Stimulated activated CD4-positive, alpha-beta T cell treated with anti-CD3 and anti-CD28 coated beads, TNF-alpha, amount 100 ng/mL, for 48 hours (primary cell): Measurements from ENCODE around the gene ARHGAP26.

Experiments
- DNase-seq, 3 donors: peaks; one replicate each; pipeline ENCODE4 v3.0.0-alpha.2; 2020; ENCODE audit warnings: low read depth in 3 of 3

The ARHGAP26 gene

GRCh38 chr5:143161885-143162540, 391.8 kb downstream of the ARHGAP26 start:
- no peak for DNase-seq

GRCh38 chr5:143162810-143163209, 392.6 kb downstream of the ARHGAP26 start:
- no peak for DNase-seq

GRCh38 chr5:143164557-143164956, 394.4 kb downstream of the ARHGAP26 start:
- no peak for DNase-seq

GRCh38 chr5:143165049-143165880, 395.1 kb downstream of the ARHGAP26 start:
- DNase-seq, result no peak

- DNase-seq, result no peak
These were observed 395.9 kb downstream of the ARHGAP26 start for GRCh38 chr5:143166090-143166489.

GRCh38 chr5:143166661-143167420, 396.7 kb downstream of the ARHGAP26 start:
- no peak for DNase-seq

GRCh38 chr5:143168171-143168741, 398.1 kb downstream of the ARHGAP26 start:
- DNase-seq, result no peak

GRCh38 chr5:143168921-143169810, 399.0 kb downstream of the ARHGAP26 start:
- DNase-seq, result no peak

GRCh38 chr5:143170104-143170503, 399.9 kb downstream of the ARHGAP26 start:
- no peak for DNase-seq

- DNase-seq, result no peak
These were observed 400.8 kb downstream of the ARHGAP26 start for GRCh38 chr5:143170977-143171376.

- DNase-seq, result no peak
These were observed 402.6 kb downstream of the ARHGAP26 start for GRCh38 chr5:143172739-143173138.

GRCh38 chr5:143173139-143173889, 403.1 kb downstream of the ARHGAP26 start:
- DNase-seq, result no peak

- no peak for DNase-seq
These were observed 404.7 kb downstream of the ARHGAP26 start for GRCh38 chr5:143174714-143175398.

GRCh38 chr5:143176048-143176447, 405.9 kb downstream of the ARHGAP26 start:
- DNase-seq, result no peak

- no peak for DNase-seq
These were observed 407.2 kb downstream of the ARHGAP26 start for GRCh38 chr5:143177263-143177983.

- no peak for DNase-seq
These were observed 409.1 kb downstream of the ARHGAP26 start for GRCh38 chr5:143179126-143179740.

- no peak for DNase-seq
These were observed 410.6 kb downstream of the ARHGAP26 start for GRCh38 chr5:143180751-143181150.

GRCh38 chr5:143181173-143181572, 411.0 kb downstream of the ARHGAP26 start:
- no peak for DNase-seq

- no peak for DNase-seq
These were observed 411.9 kb downstream of the ARHGAP26 start for GRCh38 chr5:143182106-143182505.
